Ishikawa (cell line): ENCODE data around the gene JPH4.

ENCODE experiments used
- CEBPB ChIP-seq: IDR thresholded peaks from 2 replicates; pipeline ENCODE4 v1.6.1; 2012
- CREB1 ChIP-seq: IDR thresholded peaks from 2 replicates; pipeline ENCODE4 v1.6.1; 2012; ENCODE audit warnings: low read depth
- EGR1 ChIP-seq: IDR thresholded peaks from 2 replicates; pipeline ENCODE4 v1.6.1; 2012
- EP300 ChIP-seq: IDR thresholded peaks from 2 replicates; pipeline ENCODE4 v1.6.1; 2012; ENCODE audit warnings: borderline replicate concordance
- FOXM1 ChIP-seq: IDR thresholded peaks from 2 replicates; pipeline ENCODE4 v1.6.1; 2012; ENCODE audit warnings: low read depth, borderline replicate concordance
- NFIC ChIP-seq: IDR thresholded peaks from 2 replicates; pipeline ENCODE4 v1.6.1; 2012
- RAD21 ChIP-seq: IDR thresholded peaks from 2 replicates; pipeline ENCODE4 v1.6.1; 2012; ENCODE audit warnings: low read depth
- REST ChIP-seq: IDR thresholded peaks from 2 replicates; pipeline ENCODE4 v1.6.1; 2012; ENCODE audit warnings: low read depth, mild to moderate bottlenecking
- TAF1 ChIP-seq: IDR thresholded peaks from 2 replicates; pipeline ENCODE4 v1.6.1; 2012; ENCODE audit warnings: low read depth, mild to moderate bottlenecking
- TCF12 ChIP-seq: IDR thresholded peaks from 2 replicates; pipeline ENCODE4 v1.6.1; 2012; ENCODE audit warnings: low read depth
- TEAD4 ChIP-seq: IDR thresholded peaks from 2 replicates; pipeline ENCODE4 v1.6.1; 2012
- YY1 ChIP-seq: IDR thresholded peaks from 2 replicates; pipeline ENCODE4 v1.6.1; 2012; ENCODE audit warnings: low read depth
- ZBTB7A ChIP-seq: IDR thresholded peaks from 2 replicates; pipeline ENCODE4 v1.6.1; 2012; ENCODE audit warnings: low read depth
- TF ChIP-seq, protein P1 (sequence below): IDR thresholded peaks from 2 replicates; pipeline ENCODE4 v1.6.1; 2012
- TF ChIP-seq, protein P2 (sequence below): IDR thresholded peaks from 2 replicates; pipeline ENCODE4 v1.6.1; 2012

JPH4 gene

GRCh38 chr14:23524954-23525353, 53.6 kb downstream of the JPH4 start:
- TF ChIP-seq, protein P1, sequence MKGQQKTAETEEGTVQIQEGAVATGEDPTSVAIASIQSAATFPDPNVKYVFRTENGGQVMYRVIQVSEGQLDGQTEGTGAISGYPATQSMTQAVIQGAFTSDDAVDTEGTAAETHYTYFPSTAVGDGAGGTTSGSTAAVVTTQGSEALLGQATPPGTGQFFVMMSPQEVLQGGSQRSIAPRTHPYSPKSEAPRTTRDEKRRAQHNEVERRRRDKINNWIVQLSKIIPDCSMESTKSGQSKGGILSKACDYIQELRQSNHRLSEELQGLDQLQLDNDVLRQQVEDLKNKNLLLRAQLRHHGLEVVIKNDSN: no peak
- TF ChIP-seq TCF12 (no peak), CEBPB (no peak), YY1 (no peak), ZBTB7A (no peak), CREB1 (no peak), RAD21 (no peak), EGR1 (no peak)
- TF ChIP-seq, protein P2, sequence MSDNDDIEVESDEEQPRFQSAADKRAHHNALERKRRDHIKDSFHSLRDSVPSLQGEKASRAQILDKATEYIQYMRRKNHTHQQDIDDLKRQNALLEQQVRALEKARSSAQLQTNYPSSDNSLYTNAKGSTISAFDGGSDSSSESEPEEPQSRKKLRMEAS: no peak

DNA sequence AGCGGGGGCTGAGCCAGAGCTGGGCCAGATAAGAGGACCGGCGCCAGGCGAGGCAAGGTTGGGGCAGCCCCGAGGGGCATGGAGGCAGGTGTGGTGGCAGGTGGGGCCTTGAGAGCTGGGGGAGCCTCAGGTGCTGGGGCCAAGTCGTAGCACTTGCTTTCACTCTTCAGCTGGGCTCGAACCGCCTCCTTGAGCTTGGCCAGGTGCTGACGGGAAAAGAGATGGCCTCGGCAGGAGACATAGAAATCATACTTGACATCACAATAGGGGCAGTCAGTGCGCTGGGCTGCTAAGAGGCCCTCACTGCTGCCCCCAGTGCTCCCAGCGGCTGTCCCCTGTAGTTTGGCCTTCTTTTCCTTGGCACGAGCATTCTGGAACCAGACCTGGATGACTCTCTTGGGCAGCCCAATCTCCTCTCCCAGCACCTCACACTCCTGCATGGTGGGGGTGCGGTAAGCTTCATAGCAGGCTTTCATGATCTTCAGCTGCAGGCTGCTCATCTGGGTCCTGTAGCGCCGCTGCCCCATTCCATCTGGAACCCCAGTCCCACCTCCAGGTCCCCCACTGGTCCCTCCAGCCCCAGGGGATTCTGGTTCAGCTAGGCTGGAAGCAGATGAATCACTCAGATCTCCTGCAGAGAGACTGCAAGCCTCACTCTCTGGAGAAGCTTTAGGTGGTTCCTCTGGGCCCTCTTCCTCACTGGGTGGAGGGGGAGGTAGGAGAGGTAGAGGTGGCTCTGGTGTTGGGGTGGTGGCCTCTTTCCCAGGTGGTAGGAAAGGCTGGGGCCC, 55.2 kb downstream of the JPH4 start:
- TF ChIP-seq TEAD4: no peak
- TF ChIP-seq FOXM1: no peak
- no peak for TF ChIP-seq NFIC
- TF ChIP-seq, protein P1: no peak

- no peak for TF ChIP-seq ZBTB7A
Observed at GRCh38 chr14:23522643-23523198, 55.9 kb downstream of the JPH4 start.

DNA sequence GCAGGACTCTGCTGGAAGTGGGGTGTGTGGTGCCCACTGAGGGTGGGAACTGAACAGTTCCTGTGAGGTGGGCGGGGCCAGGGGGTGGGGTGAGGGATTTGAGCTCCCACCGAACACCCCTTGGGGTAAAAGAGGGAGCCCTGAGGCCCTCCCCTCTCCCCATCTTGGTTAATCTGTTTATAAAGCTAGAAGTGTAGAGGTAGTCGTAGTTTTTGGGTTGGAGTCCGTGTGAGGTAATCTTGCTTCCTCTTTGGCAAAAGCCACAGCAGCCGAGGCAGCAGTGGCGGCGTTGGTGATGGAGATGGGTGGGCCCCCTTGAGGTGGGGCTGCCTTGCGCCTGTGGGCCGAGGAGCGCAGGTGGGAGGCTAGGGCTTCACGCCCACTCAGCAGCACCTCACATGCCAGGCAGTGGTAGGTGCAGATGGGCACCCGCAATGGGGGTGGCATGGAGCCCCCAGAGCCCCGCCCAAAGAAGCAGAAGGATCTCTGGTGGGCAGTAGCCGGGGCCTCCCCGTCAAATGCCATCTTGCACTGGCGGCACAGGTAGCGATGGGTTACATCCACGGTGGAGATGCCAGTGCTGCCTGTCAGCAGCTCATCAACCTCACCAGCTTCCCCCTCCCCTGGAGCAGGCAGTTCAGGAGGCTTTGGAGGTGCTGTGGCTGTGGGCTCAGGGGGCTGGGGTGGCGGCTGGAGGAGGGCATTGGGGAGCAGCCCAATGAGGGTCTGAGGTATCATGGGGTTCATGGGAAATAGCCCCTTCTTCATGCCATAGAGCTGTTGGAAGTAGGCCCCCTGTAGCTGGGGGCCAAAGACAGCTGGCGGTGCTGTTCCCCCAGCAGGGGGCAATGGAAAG, 56.6 kb downstream of the JPH4 start:
- TF ChIP-seq TCF12 (no peak), ZBTB7A (no peak), RAD21 (no peak), EGR1 (no peak), NFIC (no peak), REST (no peak), TAF1 (no peak), EP300 (no peak)
- TF ChIP-seq, protein P1: no peak

GRCh38 chr14:23520899-23521533, 57.6 kb downstream of the JPH4 start:
- TF ChIP-seq TCF12: no peak
- no peak for TF ChIP-seq TEAD4
- TF ChIP-seq, protein P1: no peak
- TF ChIP-seq RAD21: no peak
- TF ChIP-seq REST: no peak
- no peak for TF ChIP-seq CREB1
- TF ChIP-seq NFIC: no peak
- TF ChIP-seq EP300: no peak
- no peak for TF ChIP-seq CEBPB
- no peak for TF ChIP-seq YY1
- TF ChIP-seq TAF1: no peak
- TF ChIP-seq, protein P2: no peak
- TF ChIP-seq FOXM1: no peak
- TF ChIP-seq EGR1: no peak
- no peak for TF ChIP-seq ZBTB7A
